Measurements from ENCODE around the gene OR13C2.

GRCh38 chr9:104572612-104573011 is 32.8 kb downstream of the OR13C2 start:
- no peak for TF ChIP-seq POLR2A (IDR thresholded peaks at IDR 0.05; ENCODE audit: low read length)
- no peak for TF ChIP-seq GATA1 (IDR thresholded peaks at IDR 0.05; ENCODE audit: low read depth, low read length)

Data from erythroblast (primary cell).